Measurements from ENCODE around the gene FAM3A. TPM values are rescaled to one million over a fixed set of nuclear protein-coding genes. Genes with fewer than 3 reads are reported as not detected.

The FAM3A gene
- total RNA-seq, 2 donors from 2014 or later, result 31.2 to 32.9 TPM

DNA sequence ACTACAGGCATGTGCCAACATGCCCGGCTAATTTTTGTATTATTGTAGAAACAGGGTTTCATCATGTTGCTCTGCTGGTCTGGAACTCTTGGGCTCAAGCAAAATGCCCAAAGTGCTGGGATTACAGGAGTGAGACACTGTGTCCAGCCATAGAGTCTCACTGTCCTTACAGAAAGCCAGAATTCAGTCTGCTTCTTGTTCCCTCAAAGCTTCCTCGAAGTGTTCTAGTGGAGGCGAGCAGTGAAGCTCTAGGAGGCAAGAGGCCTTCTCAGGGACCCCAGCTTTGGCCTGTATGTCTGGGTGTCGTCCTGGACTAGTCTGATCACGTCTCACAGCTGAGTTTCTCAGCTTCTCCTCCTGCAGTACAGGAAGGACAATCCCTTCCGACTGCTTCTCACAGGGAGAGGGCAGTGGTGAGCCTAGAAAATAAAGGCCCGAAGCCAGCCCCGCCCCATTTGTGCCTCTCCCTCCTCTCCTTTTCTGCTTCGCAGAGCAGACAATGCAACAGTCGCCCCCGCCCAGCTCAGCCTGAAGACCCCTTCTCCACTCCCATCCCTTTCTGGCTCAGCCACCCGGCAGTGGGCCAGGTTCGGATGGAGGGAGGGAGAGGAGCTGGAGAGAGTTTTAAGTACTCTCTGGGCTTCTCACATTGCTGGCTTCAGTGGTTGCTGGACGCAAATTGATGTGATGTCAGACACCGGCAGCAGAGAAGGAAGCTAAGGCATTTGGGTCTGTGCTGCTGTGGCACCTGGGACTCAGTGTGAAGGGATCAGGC, 11.1 kb upstream of the FAM3A start:
- Mint-ChIP-seq H3K36me3 (ENCODE audit: insufficient read depth in 2 of 2) (peaks cover 0 to 3% of the 10 kb centered on the region in 2 donors), H3K27ac (peak overlapping the region; percentile 60), H3K4me1 (ENCODE audit: low read depth) (peaks cover 21% of the 10 kb centered on the region), H3K4me3 (peak overlapping the region; percentile 40 to 44), H3K9me3 (no peaks in the 10 kb centered on the region), H3K27me3 (ENCODE audit: low read depth) (no peaks in the 10 kb centered on the region)
- DNase-seq, result peak; percentile 70 to 72
- ATAC-seq (replicated peaks in 1 of 2), result peak; percentile 94 to 96

DNA sequence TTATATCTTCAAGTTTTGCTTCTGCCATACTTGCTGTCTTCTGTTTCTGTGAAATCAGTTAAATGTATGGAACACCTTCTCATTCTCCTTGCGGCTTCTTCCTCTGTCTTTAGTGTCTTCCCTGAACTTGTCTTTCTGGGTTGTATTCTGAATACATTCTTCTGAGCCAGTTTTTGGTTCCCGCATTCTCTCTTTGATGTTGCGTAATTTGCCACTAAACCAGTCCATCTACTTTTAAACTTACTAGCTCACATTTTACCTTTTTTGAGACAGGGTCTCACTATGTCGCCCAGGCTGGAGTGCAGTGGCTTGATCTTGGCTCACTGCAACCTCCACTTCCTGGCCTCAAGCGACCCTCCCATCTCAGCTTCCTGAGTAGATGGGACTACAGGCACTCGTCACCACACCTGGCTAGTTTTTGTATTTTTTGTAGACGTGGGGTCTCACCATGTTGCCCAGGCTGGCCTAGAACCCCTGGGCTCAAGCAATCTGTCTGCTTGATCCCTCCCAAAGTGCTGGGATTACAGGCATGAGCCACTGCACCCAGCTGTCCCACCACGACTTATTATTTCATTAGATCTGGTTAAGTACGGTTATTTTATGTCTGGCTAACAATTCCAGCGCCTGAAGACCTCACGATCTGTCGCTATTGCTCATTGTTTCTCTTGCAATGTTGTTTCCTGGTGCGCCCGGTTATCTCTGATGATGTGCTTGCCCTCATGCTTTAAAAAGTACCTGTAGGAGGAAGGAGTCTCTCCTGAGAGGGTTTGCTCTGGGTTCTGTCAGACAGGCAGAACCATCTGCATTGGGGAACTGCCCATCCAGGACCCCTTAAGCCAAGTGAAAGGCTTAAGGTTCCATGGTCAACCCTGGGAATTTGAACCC, 9.8 kb upstream of the FAM3A start:
- H3K27me3 Mint-ChIP-seq (ENCODE audit: low read depth), result no peaks in the 10 kb centered on the region
- no peak for DNase-seq
- no peaks in the 10 kb centered on the region for H3K36me3 Mint-ChIP-seq (ENCODE audit: insufficient read depth in 2 of 2)
- H3K4me3 Mint-ChIP-seq, result no peak overlapping the region
- H3K27ac Mint-ChIP-seq, result peak overlapping the region; percentile 7
- H3K4me1 Mint-ChIP-seq (ENCODE audit: low read depth), result peaks cover 21% of the 10 kb centered on the region
- no peaks in the 10 kb centered on the region for H3K9me3 Mint-ChIP-seq
- no peak for ATAC-seq (replicated peaks in 1 of 2)

DNA sequence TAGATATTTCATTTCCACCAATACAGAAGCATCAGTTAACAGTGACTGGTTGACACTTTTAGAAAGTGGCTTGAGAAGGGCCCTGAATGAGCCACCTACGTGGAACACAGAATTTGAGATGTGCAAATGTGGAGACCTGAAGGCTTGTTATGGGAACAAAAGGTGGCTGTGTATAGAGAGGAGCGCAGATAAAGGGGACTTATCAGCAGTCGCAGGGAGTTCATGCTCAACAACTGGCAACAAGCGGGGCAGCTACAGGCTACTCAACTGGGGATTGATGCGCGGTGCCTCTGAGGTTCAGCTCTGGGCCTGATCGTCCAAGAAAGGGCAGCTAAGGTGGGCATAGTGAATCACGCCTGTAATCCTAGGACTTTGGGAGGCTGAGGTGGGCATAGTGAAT, 3.4 kb upstream of the FAM3A start:
- H3K4me1 Mint-ChIP-seq (ENCODE audit: low read depth), result peaks cover 14% of the 10 kb centered on the region
- no peak for ATAC-seq (replicated peaks in 1 of 2)
- H3K36me3 Mint-ChIP-seq (ENCODE audit: insufficient read depth in 2 of 2), result no peaks in the 10 kb centered on the region
- no peaks in the 10 kb centered on the region for H3K9me3 Mint-ChIP-seq
- no peak overlapping the region for H3K4me3 Mint-ChIP-seq
- no peak overlapping the region for H3K27ac Mint-ChIP-seq
- DNase-seq, result no peak
- H3K27me3 Mint-ChIP-seq (ENCODE audit: low read depth), result peaks cover 6% of the 10 kb centered on the region

DNA sequence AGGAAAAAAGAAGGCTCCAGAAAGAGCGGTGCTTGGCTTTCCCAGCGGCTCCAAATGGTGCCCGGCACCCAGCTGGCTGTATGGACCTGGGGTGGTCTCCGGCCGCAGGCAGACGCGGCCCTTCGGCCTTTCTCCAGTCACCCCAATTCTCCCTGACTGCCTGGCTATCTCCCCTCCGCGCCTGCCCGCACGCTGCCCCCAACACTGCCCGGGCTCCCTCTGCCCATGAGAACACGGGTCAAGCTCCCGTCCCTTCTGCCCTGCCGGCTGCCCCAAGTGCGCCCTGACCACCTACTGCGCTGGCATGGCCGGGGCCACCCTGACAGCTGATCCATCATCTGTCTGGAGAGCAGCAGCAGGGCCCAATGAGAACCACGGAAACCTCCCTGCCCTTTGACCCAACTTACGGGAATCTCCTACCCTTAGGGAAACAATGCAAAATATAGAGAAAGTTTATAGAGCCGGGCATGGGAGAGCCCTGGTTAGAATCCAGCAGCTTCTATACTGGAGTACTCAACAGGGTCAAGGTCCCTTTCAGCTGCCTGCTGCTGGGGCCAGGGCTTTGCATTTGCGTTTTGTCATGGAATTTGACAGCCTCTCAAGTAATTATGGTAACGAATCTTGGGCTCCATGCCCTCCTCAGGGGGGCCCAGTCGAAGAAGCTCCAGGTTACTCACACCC, 1.2 kb upstream of the FAM3A start:
- Mint-ChIP-seq H3K4me1 (ENCODE audit: low read depth) (peaks cover 25% of the 10 kb centered on the region), H3K4me3 (peak overlapping the region; percentile 92 to 95), H3K36me3 (ENCODE audit: insufficient read depth in 2 of 2) (peaks cover 2% of the 10 kb centered on the region in 2 donors), H3K9me3 (no peaks in the 10 kb centered on the region), H3K27me3 (ENCODE audit: low read depth) (peaks cover 6% of the 10 kb centered on the region), H3K27ac (no peak overlapping the region)
- DNase-seq, result no peak
- ATAC-seq (replicated peaks in 1 of 2), result no peak

DNA sequence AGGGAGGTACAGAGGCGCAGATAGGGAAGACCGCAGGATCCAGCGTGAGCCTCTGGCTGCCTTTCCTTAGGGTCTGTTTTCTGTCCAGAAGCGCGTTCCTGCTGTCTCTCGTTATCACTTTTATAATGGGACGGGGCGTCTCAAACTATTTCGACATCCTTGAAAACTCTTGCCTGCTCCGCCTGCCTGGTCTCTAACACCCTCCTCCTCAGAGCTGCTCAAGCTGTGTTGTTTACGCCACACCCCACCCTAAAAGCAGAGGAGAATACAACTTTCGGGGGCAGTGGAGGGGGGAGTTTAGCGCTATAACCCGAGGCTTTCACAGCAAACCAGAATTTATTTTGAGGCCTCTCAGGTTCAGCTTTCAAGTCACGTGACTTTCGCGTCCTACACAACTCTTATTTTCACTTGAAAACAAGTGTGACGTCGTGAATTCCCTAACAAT, 646 bp upstream of the FAM3A start:
- no peaks in the 10 kb centered on the region for H3K9me3 Mint-ChIP-seq
- H3K36me3 Mint-ChIP-seq (ENCODE audit: insufficient read depth in 2 of 2), result peaks cover 2% of the 10 kb centered on the region in 2 donors
- H3K27me3 Mint-ChIP-seq (ENCODE audit: low read depth), result peaks cover 6% of the 10 kb centered on the region
- H3K27ac Mint-ChIP-seq, result peak overlapping the region; percentile 70
- H3K4me3 Mint-ChIP-seq, result peak overlapping the region; percentile 92 to 95
- no peak for ATAC-seq (replicated peaks in 1 of 2)
- no peak for DNase-seq
- peaks cover 28% of the 10 kb centered on the region for H3K4me1 Mint-ChIP-seq (ENCODE audit: low read depth)

DNA sequence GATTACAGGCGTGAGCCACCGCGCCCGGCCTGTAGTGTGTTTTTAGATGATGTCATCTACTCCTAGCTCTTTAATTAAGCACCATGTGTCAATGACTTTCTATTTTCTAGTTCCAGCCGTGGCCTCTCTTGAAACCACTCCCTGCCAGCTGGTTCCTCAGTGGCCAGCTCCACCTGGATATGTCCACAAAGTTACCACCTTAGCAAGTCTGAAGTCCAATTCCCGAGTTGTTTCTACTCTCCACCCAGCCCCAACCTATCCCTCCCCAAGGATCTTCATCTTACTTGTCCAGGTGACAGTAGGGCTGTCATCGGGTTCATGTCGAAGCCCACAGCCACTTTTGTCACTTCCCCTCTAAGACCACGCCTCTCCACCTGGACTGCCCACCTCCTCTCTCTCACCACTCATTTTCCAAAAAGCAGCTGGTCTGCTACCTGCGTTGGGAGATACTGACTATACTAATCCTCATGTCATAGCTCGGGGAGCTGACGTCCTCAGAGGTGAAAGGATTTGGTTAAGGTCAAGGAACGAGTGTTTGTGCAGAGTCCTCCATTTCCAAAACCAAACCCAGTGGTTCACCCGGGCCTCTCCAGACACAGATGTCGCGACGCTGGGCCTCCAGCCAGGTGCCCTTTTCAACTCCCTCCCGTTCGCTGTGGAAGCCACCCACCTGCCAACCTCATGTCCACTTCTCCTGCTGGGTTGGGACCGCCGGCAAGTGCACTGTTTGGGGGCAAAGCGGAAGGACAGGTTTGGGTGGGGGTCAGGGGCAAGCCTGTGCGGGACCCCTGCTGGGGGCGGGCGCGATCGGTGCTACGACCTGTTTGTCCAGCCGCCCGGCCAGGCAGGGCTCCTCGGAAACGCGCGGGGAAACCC, 704 bp downstream of the FAM3A start:
- H3K36me3 Mint-ChIP-seq (ENCODE audit: insufficient read depth in 2 of 2), result peaks cover 2 to 4% of the 10 kb centered on the region in 2 donors
- H3K27ac Mint-ChIP-seq, result peak overlapping the region; percentile 76
- peak overlapping the region; percentile 86 to 90 for H3K4me3 Mint-ChIP-seq
- peaks cover 39% of the 10 kb centered on the region for H3K4me1 Mint-ChIP-seq (ENCODE audit: low read depth)
- DNase-seq (peak; percentile 23 to 39), ATAC-seq (replicated peaks in 1 of 2) (peak in 1 of 2 donors; percentile 10)
- H3K9me3 Mint-ChIP-seq, result no peaks in the 10 kb centered on the region
- H3K27me3 Mint-ChIP-seq (ENCODE audit: low read depth), result peaks cover 6% of the 10 kb centered on the region

DNA sequence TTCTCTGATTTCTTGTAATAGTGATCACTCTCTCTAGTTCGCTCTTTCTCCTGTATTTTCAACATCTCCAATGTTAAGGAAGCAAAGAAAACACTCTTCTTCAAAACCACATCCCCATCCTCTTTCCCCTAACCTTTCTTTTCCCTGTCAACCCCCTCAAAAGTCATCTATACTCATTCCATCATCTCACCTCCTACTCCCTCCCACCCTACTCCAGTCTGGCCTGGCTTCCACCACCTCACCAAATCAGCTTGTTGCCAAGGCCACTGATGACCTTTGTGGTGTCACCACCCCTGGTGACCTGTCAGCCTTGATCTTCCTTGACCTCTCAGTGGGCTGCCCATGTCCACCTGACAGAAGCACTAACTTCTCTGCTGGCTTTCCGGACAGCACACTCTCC, 2.3 kb downstream of the FAM3A start:
- DNase-seq (no peak), ATAC-seq (replicated peaks in 1 of 2) (no peak)
- Mint-ChIP-seq H3K4me3 (peak overlapping the region; percentile 48), H3K36me3 (ENCODE audit: insufficient read depth in 2 of 2) (peaks cover 6 to 11% of the 10 kb centered on the region in 2 donors), H3K27me3 (ENCODE audit: low read depth) (peaks cover 6% of the 10 kb centered on the region), H3K9me3 (no peaks in the 10 kb centered on the region), H3K4me1 (ENCODE audit: low read depth) (peaks cover 39% of the 10 kb centered on the region), H3K27ac (peak overlapping the region; percentile 34)

DNA sequence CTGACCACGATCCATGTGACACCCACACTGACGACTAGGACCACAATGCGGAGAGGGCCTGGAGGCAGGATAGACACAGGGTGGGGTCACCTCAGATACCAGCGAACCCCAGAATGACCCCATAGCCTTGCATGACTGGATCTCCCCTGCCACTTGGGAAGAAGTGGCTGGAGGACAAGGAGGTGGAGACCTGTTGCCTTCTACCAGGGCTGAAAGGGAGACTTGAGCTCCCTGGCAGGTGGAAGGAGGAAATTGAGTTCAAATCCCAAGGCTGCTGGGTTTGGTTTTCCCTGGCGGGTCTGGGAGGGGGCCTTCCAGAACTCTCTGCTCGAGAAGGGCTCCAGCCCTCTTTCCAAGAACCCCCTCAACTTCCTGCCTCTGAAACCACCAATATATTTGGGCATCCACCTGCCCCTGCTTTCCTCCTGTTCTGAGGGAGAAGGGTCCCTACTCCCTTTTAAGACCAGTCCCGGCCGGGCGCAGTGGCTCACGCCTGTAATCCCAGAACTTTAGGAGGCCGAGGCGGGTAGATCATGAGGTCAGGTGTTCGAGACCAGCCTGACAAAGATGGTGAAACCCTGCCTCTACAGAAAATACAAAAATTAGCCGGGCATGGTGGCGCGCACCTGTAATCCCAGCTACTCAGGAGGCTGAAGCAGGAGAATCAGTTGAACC, 3.0 kb downstream of the FAM3A start:
- H3K9me3 Mint-ChIP-seq, result no peaks in the 10 kb centered on the region
- peaks cover 4% of the 10 kb centered on the region for H3K27me3 Mint-ChIP-seq (ENCODE audit: low read depth)
- H3K36me3 Mint-ChIP-seq (ENCODE audit: insufficient read depth in 2 of 2), result peaks cover 8 to 11% of the 10 kb centered on the region in 2 donors
- no peak overlapping the region for H3K4me3 Mint-ChIP-seq
- ATAC-seq (replicated peaks in 1 of 2) (no peak), DNase-seq (no peak)
- H3K27ac Mint-ChIP-seq, result no peak overlapping the region
- peaks cover 39% of the 10 kb centered on the region for H3K4me1 Mint-ChIP-seq (ENCODE audit: low read depth)

DNA sequence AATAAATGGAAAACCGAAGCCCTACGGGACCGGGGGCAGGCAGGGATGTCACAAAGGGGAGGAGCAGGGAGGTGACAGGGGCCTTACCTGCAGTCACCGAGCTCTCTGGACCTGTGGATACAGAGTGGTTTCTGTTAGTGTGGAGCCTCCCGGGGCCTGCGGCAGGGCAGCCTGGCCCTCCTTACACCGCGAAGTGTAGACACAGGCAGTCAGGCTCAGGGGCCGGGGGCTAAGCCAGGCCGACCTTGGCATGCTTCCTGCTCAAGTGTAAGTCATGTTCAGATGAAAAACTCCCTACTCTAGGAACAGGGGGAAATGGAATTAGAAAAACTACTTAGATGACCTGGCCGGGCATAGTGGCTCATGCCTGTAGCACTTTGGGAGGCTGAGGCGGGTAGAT, 4.3 kb downstream of the FAM3A start:
- ATAC-seq (replicated peaks in 1 of 2), result no peak
- Mint-ChIP-seq H3K4me3 (peak overlapping the region; percentile 29 to 32), H3K4me1 (ENCODE audit: low read depth) (peaks cover 37% of the 10 kb centered on the region), H3K36me3 (ENCODE audit: insufficient read depth in 2 of 2) (peaks cover 8 to 11% of the 10 kb centered on the region in 2 donors), H3K27me3 (ENCODE audit: low read depth) (no peaks in the 10 kb centered on the region), H3K27ac (peak overlapping the region; percentile 83), H3K9me3 (no peaks in the 10 kb centered on the region)
- DNase-seq, result no peak

DNA sequence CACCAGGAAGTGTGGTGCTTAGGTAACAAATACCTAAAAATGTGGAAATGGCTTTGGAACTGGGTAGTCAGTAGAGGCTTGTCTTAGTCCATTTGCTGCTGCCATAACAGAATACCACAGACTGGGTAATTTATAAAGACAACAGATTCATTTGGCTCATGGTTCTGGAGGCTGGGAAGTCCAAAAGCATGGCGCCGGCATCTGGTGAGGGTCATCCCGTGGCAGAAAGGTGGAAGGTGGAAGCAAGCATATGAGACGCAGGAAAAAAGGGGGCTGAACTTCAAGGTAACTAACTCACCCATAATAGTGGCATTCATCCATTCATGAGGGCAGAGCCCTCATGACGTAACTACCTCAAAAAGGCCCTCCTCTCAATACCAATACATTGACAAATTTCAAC, 6.6 kb downstream of the FAM3A start:
- Mint-ChIP-seq H3K4me3 (no peak overlapping the region), H3K36me3 (ENCODE audit: insufficient read depth in 2 of 2) (peaks cover 8 to 11% of the 10 kb centered on the region in 2 donors), H3K27me3 (ENCODE audit: low read depth) (no peaks in the 10 kb centered on the region), H3K4me1 (ENCODE audit: low read depth) (peaks cover 24% of the 10 kb centered on the region), H3K9me3 (no peaks in the 10 kb centered on the region), H3K27ac (no peak overlapping the region)
- ATAC-seq (replicated peaks in 1 of 2) (no peak), DNase-seq (no peak)

DNA sequence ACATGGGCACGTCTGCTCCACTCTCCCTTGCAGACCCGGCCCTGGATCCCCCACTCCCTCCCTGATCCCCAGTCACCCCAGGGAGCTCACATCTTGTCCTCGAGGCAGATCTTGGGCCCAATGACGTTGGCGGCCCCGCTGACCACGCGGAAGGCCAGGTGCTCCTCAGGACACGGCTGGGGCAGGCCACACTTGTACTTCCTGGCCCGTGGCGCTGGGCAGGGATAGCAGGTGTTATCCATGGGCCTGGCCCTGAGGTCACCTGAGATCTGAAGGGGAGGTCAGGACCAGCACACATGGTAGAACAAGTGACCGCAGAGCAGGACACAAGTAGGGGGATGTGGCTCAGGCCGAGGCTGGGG, 7.7 kb downstream of the FAM3A start:
- Mint-ChIP-seq H3K27ac (no peak overlapping the region), H3K9me3 (no peaks in the 10 kb centered on the region), H3K4me3 (no peak overlapping the region), H3K4me1 (ENCODE audit: low read depth) (peaks cover 14% of the 10 kb centered on the region), H3K36me3 (ENCODE audit: insufficient read depth in 2 of 2) (peaks cover 7 to 9% of the 10 kb centered on the region in 2 donors), H3K27me3 (ENCODE audit: low read depth) (no peaks in the 10 kb centered on the region)
- no peak for ATAC-seq (replicated peaks in 1 of 2)
- no peak for DNase-seq
